Mammary epithelial cell (primary cell): ENCODE data around the gene NIPSNAP2.
"Not testable (repeated sequence)": the region's sequence is repeated elsewhere in the genome, so short reads cannot be mapped to it uniquely, and the experiment has no call there.

Experiments
- CTCF ChIP-seq, 2 donors: IDR thresholded peaks in 1 of 2; conservative IDR thresholded peaks in 1 of 2; 2 replicates each; pipeline ENCODE4 v1.5.1; 2011 to 2012; ENCODE audit warnings: inconsistent platforms in 2 of 2, low read length in 2 of 2, mild to moderate bottlenecking in 2 of 2, control low read depth in 1 of 2, low read depth in 1 of 2; ENCODE audit not compliant: insufficient read depth in 1 of 2; ENCODE audit errors: extremely low read depth in 1 of 2
- EZH2 ChIP-seq: IDR thresholded peaks from 2 replicates; pipeline ENCODE4 v1.6.1; 2012; ENCODE audit warnings: low read length, inconsistent platforms, borderline replicate concordance

DNA sequence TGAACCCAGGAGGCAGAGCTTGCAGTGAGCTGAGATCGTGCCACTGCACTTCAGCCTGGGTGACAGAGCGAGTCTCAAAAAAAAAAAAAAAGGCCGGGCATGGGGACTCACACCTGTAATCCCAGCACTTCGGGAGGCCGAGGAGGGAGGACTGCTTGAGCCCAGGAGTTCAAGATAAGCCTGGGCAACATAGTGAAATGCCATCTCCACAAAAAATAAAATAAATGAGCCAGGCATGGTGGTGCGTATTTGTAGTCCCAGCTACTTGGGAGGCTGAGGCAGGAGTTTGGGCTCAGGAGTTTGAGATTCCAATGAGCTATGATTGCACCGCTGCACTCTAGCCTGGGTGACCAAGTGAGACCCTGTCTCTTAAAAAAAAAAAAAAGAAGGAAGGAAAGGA is 68.2 kb downstream of the NIPSNAP2 start:
- TF ChIP-seq CTCF (conservative IDR thresholded peaks at IDR 0.05 in 1 of 2, IDR thresholded peaks at IDR 0.05 in 1 of 2; ENCODE audit: extremely low read depth in 1 of 2, insufficient read depth in 1 of 2, low read depth in 1 of 2, low read length in 2 of 2); EZH2: not testable (repeated sequence)
